HepG2 (cell line): ENCODE measurements around the gene CCDC82. TPM values are rescaled to one million over a fixed set of nuclear protein-coding genes. Genes with fewer than 3 reads are reported as not detected.
A peak's percentile ranks its signal among the peaks of the same experiment; 100 is the strongest.

Source experiments
- CBX2 ChIP-seq, 2 experiments: fragments of 200-600 bp in 1 of 2; sonication (generic); formaldehyde crosslinking in 1 of 2; IDR thresholded peaks; 2 replicates each; pipeline versions ENCODE4 v1.7.0 to v1.8.1; 2018 to 2022; ENCODE audit warnings: low read depth in 2 of 2, low read length in 1 of 2, mild to moderate bottlenecking in 1 of 2, missing genetic modification reagents in 1 of 2
- FOXO4 ChIP-seq: sonication (generic); formaldehyde crosslinking; conservative IDR thresholded peaks from 2 replicates; pipeline ENCODE4 v1.8.1; 2023; ENCODE audit warnings: missing genetic modification reagents
- GABPA ChIP-seq, 2 experiments: IDR thresholded peaks; 2 replicates each; pipeline ENCODE4 v1.6.1; 2011 to 2016; ENCODE audit warnings: low read depth in 2 of 2, low read length in 1 of 2, missing biosample characterization in 1 of 2, missing genetic modification characterization in 1 of 2
- GTF2F1 ChIP-seq: fragments of 150-350 bp; IDR thresholded peaks from 2 replicates; pipeline ENCODE4 v1.6.1; 2014; ENCODE audit warnings: low read length
- IRF2 ChIP-seq: IDR thresholded peaks from 2 replicates; pipeline ENCODE4 v1.6.1; 2018; ENCODE audit warnings: missing genetic modification reagents, missing compliant biosample characterization
- MTF1 ChIP-seq: sonication (generic); formaldehyde crosslinking; IDR thresholded peaks from 2 replicates; pipeline ENCODE4 v1.5.0; 2020; ENCODE audit warnings: missing genetic modification reagents
- POGK ChIP-seq: sonication (generic); formaldehyde crosslinking; conservative IDR thresholded peaks from 2 replicates; pipeline ENCODE4 v1.8.0; 2022; ENCODE audit warnings: mild to moderate bottlenecking, moderate library complexity, missing genetic modification reagents
- RARG ChIP-seq: sonication (generic); formaldehyde crosslinking; IDR thresholded peaks from 2 replicates; pipeline ENCODE4 v1.4.0; 2020; ENCODE audit warnings: low read depth, mild to moderate bottlenecking, missing genetic modification reagents
- RORA ChIP-seq: sonication (generic); formaldehyde crosslinking; IDR thresholded peaks from 2 replicates; pipeline ENCODE4 v1.5.0; 2020; ENCODE audit warnings: mild to moderate bottlenecking, missing genetic modification reagents, moderate library complexity
- ZBTB8A ChIP-seq: sonication (generic); formaldehyde crosslinking; IDR thresholded peaks from 2 replicates; pipeline ENCODE4 v1.4.0; 2020; ENCODE audit warnings: mild to moderate bottlenecking, low read depth, missing genetic modification reagents, borderline replicate concordance
- ZMYM2 ChIP-seq: sonication (generic); formaldehyde crosslinking; IDR thresholded peaks from 2 replicates; pipeline ENCODE4 v1.8.0; 2022; ENCODE audit warnings: mild to moderate bottlenecking, missing genetic modification reagents
- ZNF121 ChIP-seq: sonication (generic); formaldehyde crosslinking; IDR thresholded peaks from 2 replicates; pipeline ENCODE4 v1.5.0; 2020; ENCODE audit warnings: mild to moderate bottlenecking, missing genetic modification reagents
- ZNF232 ChIP-seq: sonication (generic); formaldehyde crosslinking; IDR thresholded peaks from 2 replicates; pipeline ENCODE4 v1.4.0; 2020; ENCODE audit warnings: missing genetic modification reagents, borderline replicate concordance
- ZNF33A ChIP-seq: sonication (generic); formaldehyde crosslinking; IDR thresholded peaks from 2 replicates; pipeline ENCODE4 v1.5.1; 2020; ENCODE audit warnings: missing genetic modification reagents, mild to moderate bottlenecking, moderate library complexity, borderline replicate concordance
- ZNF512B ChIP-seq: sonication (generic); formaldehyde crosslinking; IDR thresholded peaks from 2 replicates; pipeline ENCODE4 v1.5.1; 2020; ENCODE audit warnings: missing genetic modification reagents, mild to moderate bottlenecking, borderline replicate concordance
- ZNF644 ChIP-seq: IDR thresholded peaks from 2 replicates; pipeline ENCODE4 v1.6.1; 2016; ENCODE audit warnings: low read depth
- ZNF7 ChIP-seq: IDR thresholded peaks from 2 replicates; pipeline ENCODE4 v1.6.1; 2016; ENCODE audit warnings: missing biosample characterization, missing genetic modification reagents
- ZSCAN20 ChIP-seq: sonication (generic); formaldehyde crosslinking; IDR thresholded peaks from 2 replicates; pipeline ENCODE4 v1.4.0; 2020; ENCODE audit warnings: missing genetic modification reagents, mild to moderate bottlenecking, borderline replicate concordance
- ZSCAN9 ChIP-seq: IDR thresholded peaks from 2 replicates; pipeline ENCODE4 v1.6.1; 2016; ENCODE audit warnings: borderline replicate concordance
- polyA plus RNA-seq, 8 experiments: library from polyadenylated mRNA; depleted of rRNA in 3 of 8; stranded (reverse) in 7 of 8; unstranded in 1 of 8; fragments of >200 nt; fragmentation: Illumina TruSeq in 4 of 8; extraction: Trizol in 4 of 8; gene quantifications; 2 replicates each; pipeline versions ENCODE4 v1.2.1 to v1.2.3, GENCODE V29; 2011 to 2016; ENCODE audit warnings: low read depth in 4 of 8, missing spikeins in 1 of 8, mixed read lengths in 1 of 8; ENCODE audit not compliant: insufficient read depth in 1 of 8
- total RNA-seq, 5 experiments: library from RNA; depleted of rRNA; stranded (reverse); fragments of >200 nt; fragmentation: Illumina TruSeq; extraction: Trizol; gene quantifications; 2 replicates each; pipeline ENCODE4 v1.2.3, GENCODE V29; 2016; ENCODE audit warnings: low read depth in 1 of 5
- TF ChIP-seq, protein P1 (sequence below): sonication (generic); formaldehyde crosslinking; IDR thresholded peaks from 2 replicates; pipeline ENCODE4 v1.8.1; 2022; ENCODE audit warnings: low read depth, mild to moderate bottlenecking, missing genetic modification reagents

The CCDC82 gene
- total and polyA plus RNA-seq, 2 of the 13 experiments (the other 11 are each of a cell fraction or from before 2014, with no cell fraction given): 19.7 to 25.7 TPM

DNA sequence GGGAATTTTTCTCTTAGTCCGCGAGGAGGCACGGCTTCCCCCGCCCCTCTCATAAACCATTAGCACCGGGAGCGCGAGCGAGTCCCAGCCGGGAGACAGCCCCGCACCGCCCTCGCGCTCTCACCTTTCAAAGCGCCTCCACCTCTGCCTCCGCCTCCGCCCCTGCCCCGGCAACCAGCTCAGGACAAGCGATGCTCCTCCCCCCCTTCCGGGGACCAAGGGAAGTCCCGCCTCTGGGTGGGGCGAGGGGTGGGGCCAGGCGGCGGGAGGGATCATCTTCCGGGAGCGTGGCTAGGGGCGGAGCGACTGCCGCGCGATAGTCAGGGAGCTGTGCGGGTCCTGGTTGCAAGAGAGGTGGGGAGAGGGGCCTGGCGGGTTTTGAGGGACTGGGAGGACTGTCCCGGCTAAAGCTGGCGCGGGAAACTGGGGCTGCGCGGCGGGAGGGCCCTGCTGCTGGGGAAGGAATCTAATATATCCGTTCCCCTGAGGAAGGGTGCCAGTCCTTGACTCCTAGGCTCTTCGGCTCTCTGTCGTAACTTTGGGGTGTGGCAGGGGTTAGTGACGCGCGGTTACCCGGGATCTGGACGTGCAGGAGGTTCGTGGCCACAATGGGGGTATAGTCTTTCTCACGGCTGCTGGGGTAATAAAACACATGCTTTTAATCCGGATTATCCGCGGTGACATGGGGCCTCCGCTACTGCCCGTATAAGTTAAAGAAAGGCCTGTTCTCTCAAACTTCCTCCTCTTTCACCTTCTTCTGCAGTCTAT is at the start of gene CCDC82, which contains the start of gene JRKL (continued):
- TF ChIP-seq GABPA (IDR thresholded peaks at IDR 0.05; ENCODE audit: low read depth, low read length): peak; percentile 87
- peak; percentile 96 for TF ChIP-seq GABPA (CRISPR knock-in tag; IDR thresholded peaks at IDR 0.05; ENCODE audit: low read depth)
- peak; percentile 90; the same call in 1 of the 2 replicates for TF ChIP-seq ZNF33A
- peak; percentile 55; the same call in 1 of the 2 replicates for TF ChIP-seq MTF1 (CRISPR knock-in tag)
- TF ChIP-seq FOXO4 (CRISPR knock-in tag): 0 out of 2 replicates have a peak, but pooled peaks have one; percentile 80
- TF ChIP-seq CBX2 (IDR thresholded peaks at IDR 0.05; ENCODE audit: low read depth, low read length): no peak
- TF ChIP-seq CBX2 (CRISPR knock-in tag; IDR thresholded peaks at IDR 0.05; ENCODE audit: low read depth): no peak
- no peak for TF ChIP-seq RARG
- TF ChIP-seq ZBTB8A (CRISPR knock-in tag): peak; percentile 92; the same call in 1 of the 2 replicates
- no peak for TF ChIP-seq ZNF232 (CRISPR knock-in tag)
- no peak; the same call in 1 of the 2 replicates for TF ChIP-seq ZSCAN9 (CRISPR knock-in tag)
- TF ChIP-seq ZNF7 (CRISPR knock-in tag): no peak
- 0 out of 2 replicates have a peak, but pooled peaks have one; percentile 18 for TF ChIP-seq GTF2F1
- 0 out of 2 replicates have a peak, but pooled peaks have one; percentile 13 for TF ChIP-seq ZNF121 (CRISPR knock-in tag)
- TF ChIP-seq ZMYM2 (CRISPR knock-in tag): no peak
- no peak; the same call in 1 of the 2 replicates for TF ChIP-seq IRF2
- TF ChIP-seq ZNF512B: no peak
- no peak for TF ChIP-seq RORA (CRISPR knock-in tag)
- TF ChIP-seq, protein P1, sequence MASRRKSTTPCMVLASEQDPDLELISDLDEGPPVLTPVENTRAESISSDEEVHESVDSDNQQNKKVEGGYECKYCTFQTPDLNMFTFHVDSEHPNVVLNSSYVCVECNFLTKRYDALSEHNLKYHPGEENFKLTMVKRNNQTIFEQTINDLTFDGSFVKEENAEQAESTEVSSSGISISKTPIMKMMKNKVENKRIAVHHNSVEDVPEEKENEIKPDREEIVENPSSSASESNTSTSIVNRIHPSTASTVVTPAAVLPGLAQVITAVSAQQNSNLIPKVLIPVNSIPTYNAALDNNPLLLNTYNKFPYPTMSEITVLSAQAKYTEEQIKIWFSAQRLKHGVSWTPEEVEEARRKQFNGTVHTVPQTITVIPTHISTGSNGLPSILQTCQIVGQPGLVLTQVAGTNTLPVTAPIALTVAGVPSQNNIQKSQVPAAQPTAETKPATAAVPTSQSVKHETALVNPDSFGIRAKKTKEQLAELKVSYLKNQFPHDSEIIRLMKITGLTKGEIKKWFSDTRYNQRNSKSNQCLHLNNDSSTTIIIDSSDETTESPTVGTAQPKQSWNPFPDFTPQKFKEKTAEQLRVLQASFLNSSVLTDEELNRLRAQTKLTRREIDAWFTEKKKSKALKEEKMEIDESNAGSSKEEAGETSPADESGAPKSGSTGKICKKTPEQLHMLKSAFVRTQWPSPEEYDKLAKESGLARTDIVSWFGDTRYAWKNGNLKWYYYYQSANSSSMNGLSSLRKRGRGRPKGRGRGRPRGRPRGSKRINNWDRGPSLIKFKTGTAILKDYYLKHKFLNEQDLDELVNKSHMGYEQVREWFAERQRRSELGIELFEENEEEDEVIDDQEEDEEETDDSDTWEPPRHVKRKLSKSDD (CRISPR knock-in tag): no peak
- TF ChIP-seq POGK (CRISPR knock-in tag): peak; percentile 48
- TF ChIP-seq ZSCAN20 (CRISPR knock-in tag): peak; percentile 19; the same call in 1 of the 2 replicates
- no peak for TF ChIP-seq ZNF644
